GM18909 (cell line): ENCODE measurements around the gene TOMM40.
A peak's percentile ranks its signal among the peaks of the same experiment; 100 is the strongest.
"Not testable (repeated sequence)": the region's sequence is repeated elsewhere in the genome, so short reads cannot be mapped to it uniquely, and the experiment has no call there.

Experiments used
- ATAC-seq: cut with Tn5 transposase; IDR thresholded peaks from one replicate; pipeline ENCODE4 v1.9.1; 2021; ENCODE audit warnings: mild to moderate bottlenecking; ENCODE audit not compliant: unreplicated experiment, poor library complexity

The TOMM40 gene

GRCh38 chr19:44869733-44870470 is 21.2 kb upstream of the TOMM40 start:
- ATAC-seq = no peak

DNA sequence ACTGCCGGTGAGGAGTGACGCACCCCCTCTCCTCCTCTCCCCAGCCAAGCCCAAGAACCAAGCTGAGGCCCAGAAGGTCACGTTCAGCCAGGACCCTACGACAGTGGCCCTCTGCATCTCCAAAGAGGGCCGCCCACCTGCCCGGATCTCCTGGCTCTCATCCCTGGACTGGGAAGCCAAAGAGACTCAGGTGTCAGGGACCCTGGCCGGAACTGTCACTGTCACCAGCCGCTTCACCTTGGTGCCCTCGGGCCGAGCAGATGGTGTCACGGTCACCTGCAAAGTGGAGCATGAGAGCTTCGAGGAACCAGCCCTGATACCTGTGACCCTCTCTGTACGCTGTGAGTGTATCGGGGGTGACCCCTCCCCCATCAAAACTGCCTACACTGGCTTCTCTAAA is 19.2 kb upstream of the TOMM40 start:
- ATAC-seq = no peak

DNA sequence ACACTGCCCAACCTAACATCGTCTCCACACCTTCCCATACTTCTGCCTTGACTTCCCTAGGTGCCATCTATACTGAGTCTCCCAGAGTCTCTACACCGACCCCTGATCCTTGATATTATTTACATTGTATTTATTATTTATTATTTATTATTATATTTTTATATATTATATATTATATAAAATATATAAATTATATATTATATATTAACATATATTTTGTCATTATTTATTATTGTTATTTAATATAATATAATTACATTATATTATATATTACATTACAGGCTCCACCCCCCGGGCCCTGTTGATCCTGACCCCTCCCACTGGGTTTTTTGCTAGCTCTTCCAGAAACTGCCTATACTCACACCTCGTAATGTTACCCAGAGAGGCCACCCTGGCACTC is 18.4 kb upstream of the TOMM40 start:
- ATAC-seq = no peak

DNA sequence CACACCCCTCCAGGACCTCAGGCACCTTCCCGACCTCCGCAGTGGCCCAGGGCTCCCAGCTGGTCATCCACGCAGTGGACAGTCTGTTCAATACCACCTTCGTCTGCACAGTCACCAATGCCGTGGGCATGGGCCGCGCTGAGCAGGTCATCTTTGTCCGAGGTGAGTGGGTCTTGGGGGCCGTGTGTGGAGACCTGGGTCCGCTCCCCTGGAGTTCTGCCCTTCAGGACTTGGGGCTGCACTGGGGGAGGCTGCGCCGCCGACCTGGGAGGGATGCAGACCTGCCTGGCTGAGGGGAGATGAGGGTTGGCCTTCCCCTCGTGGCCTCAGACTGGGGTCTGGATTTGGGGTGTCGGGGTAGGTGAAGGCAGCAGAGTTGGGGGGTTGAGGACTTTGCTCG is 16.7 kb upstream of the TOMM40 start:
- no peak for ATAC-seq

DNA sequence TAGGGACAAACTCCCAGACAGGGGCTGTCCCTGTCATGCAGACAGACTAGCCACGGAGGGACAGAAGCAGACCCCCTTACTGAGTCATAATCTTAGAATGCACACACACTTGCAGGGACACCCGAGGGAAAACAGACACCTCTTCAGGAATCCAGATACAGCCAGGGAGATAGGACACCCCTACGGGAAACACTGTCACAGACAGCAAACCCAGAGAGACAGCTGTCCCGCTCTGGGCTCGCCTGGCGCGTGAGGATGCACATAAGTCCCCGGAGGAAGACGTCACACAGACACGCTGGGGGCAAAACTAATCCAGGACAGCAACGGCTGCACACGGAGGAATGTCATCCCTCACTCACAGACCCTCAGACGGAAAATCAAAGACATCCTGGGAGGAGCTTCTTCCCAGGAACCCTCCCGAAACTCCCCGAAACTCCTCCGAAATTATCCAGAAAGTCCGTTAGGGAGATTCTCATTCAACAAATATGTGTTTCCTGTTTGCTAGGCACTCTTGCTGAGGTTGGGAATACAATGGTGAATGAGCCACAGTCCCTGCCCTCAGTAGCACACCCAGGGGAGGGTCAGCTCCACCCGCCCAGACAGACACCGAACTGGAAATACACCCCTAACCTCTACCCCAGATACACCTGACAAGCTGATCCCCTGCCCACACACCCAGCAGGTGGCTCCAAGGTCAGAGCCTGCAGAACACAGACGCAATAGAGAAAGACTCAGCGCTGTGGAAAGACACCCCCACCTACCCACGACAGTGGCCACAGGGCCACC is 15.2 kb upstream of the TOMM40 start:
- no peak for ATAC-seq

DNA sequence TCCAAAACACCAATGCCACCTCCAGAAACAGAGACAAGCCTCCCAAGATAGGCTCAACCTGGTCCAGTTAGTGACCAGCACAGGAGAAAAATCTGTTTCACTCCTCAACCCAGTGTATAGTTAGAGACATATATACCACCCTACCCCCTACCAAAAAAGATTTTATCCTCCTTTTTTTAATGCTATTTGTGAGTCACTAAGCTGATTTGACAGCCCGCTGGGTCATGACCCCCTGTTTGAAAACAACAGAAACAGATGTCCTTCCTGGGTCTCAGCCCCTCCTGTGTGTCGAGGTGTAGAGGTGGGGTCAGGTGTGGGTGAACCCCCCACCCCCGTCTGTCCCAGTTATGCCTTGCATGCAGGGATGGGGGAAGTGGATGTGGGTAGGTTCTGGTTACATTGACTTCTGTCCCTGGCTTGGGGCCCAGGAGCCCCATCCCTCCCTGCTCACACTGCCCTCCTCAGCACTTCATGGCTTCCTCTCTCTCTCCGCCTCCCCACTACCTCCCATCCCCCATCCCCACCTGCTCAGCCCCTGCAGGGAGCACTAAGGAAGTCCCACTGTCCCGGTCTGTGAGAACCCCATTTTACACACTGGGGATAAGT is 14.0 kb upstream of the TOMM40 start:
- no peak for ATAC-seq

DNA sequence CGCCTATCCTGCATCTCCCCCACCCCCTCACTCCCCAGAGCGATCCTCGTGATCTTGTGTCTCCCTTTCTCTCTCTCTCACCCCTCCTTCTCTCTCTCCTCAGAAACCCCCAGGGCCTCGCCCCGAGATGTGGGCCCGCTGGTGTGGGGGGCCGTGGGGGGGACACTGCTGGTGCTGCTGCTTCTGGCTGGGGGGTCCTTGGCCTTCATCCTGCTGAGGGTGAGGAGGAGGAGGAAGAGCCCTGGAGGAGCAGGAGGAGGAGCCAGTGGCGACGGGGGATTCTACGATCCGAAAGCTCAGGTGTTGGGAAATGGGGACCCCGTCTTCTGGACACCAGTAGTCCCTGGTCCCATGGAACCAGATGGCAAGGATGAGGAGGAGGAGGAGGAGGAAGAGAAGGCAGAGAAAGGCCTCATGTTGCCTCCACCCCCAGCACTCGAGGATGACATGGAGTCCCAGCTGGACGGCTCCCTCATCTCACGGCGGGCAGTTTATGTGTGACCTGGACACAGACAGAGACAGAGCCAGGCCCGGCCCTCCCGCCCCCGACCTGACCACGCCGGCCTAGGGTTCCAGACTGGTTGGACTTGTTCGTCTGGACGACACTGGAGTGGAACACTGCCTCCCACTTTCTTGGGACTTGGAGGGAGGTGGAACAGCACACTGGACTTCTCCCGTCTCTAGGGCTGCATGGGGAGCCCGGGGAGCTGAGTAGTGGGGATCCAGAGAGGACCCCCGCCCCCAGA is 12.8 kb upstream of the TOMM40 start:
- ATAC-seq = no peak

DNA sequence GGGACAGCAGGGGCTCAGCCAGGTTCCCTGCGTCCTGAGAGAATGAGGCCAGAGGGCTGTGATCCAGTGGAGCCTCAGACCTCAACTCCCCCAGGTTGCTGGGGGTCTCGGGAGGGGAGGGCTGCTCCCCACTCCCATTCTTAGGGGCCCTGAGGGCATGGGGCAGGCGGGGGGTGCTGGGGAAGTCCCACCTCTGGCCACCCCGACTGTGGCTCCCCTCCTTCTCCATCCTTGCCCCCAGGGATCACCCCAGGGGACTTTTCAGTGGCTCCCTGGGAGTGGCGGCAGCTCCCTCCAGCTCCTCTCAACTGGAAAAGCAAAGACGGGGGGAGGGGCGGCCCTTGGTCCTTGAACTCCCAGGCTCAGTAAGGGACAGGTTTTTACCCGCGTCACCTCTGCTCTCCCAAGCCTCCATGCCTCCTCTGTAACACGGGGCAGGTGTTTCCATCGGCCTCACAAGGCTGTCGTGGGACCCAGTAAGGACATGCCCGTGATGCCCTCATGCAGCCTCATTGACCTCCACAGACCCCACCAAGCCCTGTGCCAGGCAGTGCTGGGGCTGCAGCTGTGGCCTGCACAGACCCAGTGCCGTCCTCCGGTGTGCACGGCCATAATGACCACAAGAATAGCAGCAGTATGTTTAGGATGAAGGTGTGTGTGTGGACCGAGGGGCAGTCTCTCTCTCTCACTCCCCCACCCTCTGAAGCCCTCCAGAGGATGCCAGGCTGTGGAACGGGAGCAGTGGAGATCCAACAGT is 11.6 kb upstream of the TOMM40 start:
- ATAC-seq = no peak

- ATAC-seq = no peak
Observed at GRCh38 chr19:44882063-44882462, 9.0 kb upstream of the TOMM40 start.

- ATAC-seq = not testable (repeated sequence)
Observed at GRCh38 chr19:44882619-44883397, 8.2 kb upstream of the TOMM40 start.

GRCh38 chr19:44883922-44884321 is 7.1 kb upstream of the TOMM40 start:
- ATAC-seq = no peak

DNA sequence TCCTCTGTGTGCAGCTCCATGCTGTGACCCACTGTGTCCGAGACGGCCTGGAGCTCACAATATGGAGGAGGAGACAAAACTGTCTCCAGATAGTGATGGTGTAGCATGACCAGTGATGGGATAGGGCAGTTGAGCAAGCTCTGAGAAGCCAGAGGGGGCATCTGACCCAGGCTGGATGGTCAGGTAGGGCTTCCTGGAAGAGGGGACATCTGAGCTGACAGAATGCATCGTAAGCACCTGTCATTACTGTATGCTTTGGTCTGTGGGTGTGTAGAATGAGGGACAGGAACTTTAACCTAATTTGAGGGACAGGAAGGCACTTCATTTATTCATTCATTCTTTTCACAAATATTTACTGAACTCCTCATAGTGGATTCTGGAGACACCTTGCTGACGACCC is 6.5 kb upstream of the TOMM40 start:
- no peak for ATAC-seq

GRCh38 chr19:44886141-44886540 is 4.9 kb upstream of the TOMM40 start:
- ATAC-seq = no peak

DNA sequence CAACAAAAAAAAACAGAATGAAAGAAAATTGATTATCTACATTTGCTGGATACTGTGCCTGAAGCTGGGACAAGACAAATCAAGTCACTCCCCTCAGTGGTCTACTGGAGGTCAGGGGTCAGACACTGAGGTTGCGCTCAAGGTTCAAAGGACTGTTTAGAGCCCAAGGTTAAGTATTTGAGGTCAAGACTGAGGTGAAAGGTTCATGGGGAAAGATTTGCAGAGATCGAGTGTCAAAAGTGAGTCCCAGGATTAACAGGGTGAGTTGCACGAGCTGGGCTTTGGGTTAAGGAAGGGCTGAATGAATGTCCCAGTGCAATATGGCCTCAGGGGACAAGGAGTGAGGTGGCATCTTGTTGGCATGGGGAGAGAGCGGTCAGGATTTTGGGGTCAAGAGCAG is 3.4 kb upstream of the TOMM40 start:
- ATAC-seq = no peak

GRCh38 chr19:44888335-44888734 is 2.7 kb upstream of the TOMM40 start:
- not testable (repeated sequence) for ATAC-seq

GRCh38 chr19:44889830-44890365 is 1.2 kb upstream of the TOMM40 start:
- ATAC-seq = no peak

- ATAC-seq = peak; percentile 82
Observed at GRCh38 chr19:44890366-44891015, 563 bp upstream of the TOMM40 start.

- ATAC-seq = no peak
Observed at GRCh38 chr19:44892932-44893331, 1.9 kb downstream of the TOMM40 start.
